Measurements from ENCODE around the gene SCD5. TPM values are rescaled to one million over a fixed set of nuclear protein-coding genes. Genes with fewer than 3 reads are reported as not detected.
A peak's percentile ranks its signal among the peaks of the same experiment; 100 is the strongest.
"Not testable (repeated sequence)": the region's sequence is repeated elsewhere in the genome, so short reads cannot be mapped to it uniquely, and the experiment has no call there.

SCD5 gene
- under 1 TPM; 0.12 to 0.35 TPM for total RNA-seq

- CTCF ChIA-PET, result interaction anchor here (0.5 kb wide), 1 partner anchor 56 kb away, joined by 3 read pairs; no protein-coding TSS in a partner anchor
- peak; percentile 31 for DNase-seq
- intact Hi-C loops (cut with micrococcal nuclease), result loop anchor here (5.0 kb wide), 1 partner anchor 336 kb away; no protein-coding TSS in a partner anchor
- peaks cover 42% of the 10 kb centered on the region for H3K27me3 Mint-ChIP-seq (ENCODE audit: low read depth)
- H3K27ac Mint-ChIP-seq, result no peak within 1 kb of the TSS
- no peaks in the 10 kb centered on the region for H3K9me3 Mint-ChIP-seq
- H3K4me1 Mint-ChIP-seq (ENCODE audit: low read depth), result peaks cover 15% of the 10 kb centered on the region
- H3K4me3 Mint-ChIP-seq, result peak within 1 kb of the TSS; percentile 73
- no peaks in the 10 kb centered on the region for H3K36me3 Mint-ChIP-seq (ENCODE audit: low read depth)
These were observed at the start of gene SCD5 for GRCh38 chr4:82798168-82799005. TSS of gene SCD5 (minus strand) at chr4:82798796. CDS start at chr4:82798537, 259 bp downstream.

GRCh38 chr4:82842593-82842992 is 44.0 kb upstream of the SCD5 start:
- no peaks in the 10 kb centered on the region for H3K4me1 Mint-ChIP-seq (ENCODE audit: low read depth)
- CTCF ChIA-PET, result interaction anchor here (0.6 to 1.5 kb wide), 4 partner anchors 15 to 470 kb away, joined by 3 to 6 read pairs (median 3); no protein-coding TSS in a partner anchor
- intact Hi-C loops (cut with micrococcal nuclease), result no loop called here

DNA sequence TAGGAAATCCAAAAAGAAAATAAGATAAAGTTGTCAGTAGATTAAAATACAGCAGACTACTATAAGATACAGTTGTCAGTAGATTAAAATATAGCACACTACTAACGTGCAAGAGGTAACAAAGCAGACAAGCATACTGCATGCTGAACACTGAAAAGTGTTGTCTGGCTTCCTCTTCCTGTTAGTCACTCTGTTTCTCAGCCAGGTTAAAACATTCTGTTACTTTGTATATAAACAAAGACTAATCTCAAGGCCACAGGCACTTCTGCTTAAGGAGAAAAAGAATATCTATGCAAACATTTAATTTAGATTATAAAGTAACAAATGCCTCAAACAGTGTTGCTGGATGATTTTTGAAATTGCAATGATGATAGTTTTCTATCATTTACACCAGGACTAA is 41.0 kb upstream of the SCD5 start:
- intact Hi-C loops (cut with micrococcal nuclease), result no loop called here
- no peaks in the 10 kb centered on the region for H3K9me3 Mint-ChIP-seq

More at GRCh38 chr4:82842593-82842992, 44.0 kb upstream of the SCD5 start:
- DNase-seq, result no peak
- H3K9me3 Mint-ChIP-seq, result no peaks in the 10 kb centered on the region
- H3K27me3 Mint-ChIP-seq (ENCODE audit: low read depth), result no peaks in the 10 kb centered on the region
- H3K4me3 Mint-ChIP-seq, result no peak overlapping the region
- H3K36me3 Mint-ChIP-seq (ENCODE audit: low read depth), result peaks cover 38% of the 10 kb centered on the region
- no peak overlapping the region for H3K27ac Mint-ChIP-seq

DNA sequence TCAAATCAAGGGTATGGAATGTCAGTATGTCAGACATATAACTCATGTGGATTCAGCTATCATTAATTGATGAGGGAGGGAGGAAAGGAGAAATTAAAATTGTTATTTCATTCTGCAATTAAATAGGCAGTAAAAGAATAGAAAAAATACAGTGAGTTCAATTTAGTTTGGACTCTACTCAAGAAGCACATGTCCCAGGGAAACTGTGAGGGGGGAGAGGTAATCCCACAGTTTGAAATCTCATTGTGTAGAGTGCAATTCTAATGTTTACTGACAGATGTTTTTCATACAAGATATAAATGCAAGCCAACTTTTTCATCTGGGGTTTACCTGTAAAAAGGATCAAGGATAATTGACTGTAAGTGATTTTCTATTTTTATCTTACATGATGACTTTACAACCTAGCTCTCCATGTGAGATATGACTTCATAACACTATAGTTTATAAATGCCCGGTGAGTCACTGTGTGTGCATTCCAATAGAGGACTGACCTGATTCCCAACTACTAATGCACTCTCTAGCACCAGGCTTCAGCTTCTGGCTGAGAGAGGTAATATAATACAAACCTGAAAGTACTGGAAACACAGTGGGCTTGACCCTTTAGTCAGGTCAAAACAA is 35.2 kb upstream of the SCD5 start:
- H3K27ac Mint-ChIP-seq, result no peak overlapping the region
- intact Hi-C loops (cut with micrococcal nuclease), result no loop called here

More for the DNA sequence above, 41.0 kb upstream of the SCD5 start:
- peaks cover 35% of the 10 kb centered on the region for H3K36me3 Mint-ChIP-seq (ENCODE audit: low read depth)
- H3K27me3 Mint-ChIP-seq (ENCODE audit: low read depth), result no peaks in the 10 kb centered on the region
- CTCF ChIA-PET, result no interaction called here
- no peak overlapping the region for H3K4me3 Mint-ChIP-seq
- H3K4me1 Mint-ChIP-seq (ENCODE audit: low read depth), result no peaks in the 10 kb centered on the region
- H3K27ac Mint-ChIP-seq, result no peak overlapping the region
- no peak for DNase-seq

DNA sequence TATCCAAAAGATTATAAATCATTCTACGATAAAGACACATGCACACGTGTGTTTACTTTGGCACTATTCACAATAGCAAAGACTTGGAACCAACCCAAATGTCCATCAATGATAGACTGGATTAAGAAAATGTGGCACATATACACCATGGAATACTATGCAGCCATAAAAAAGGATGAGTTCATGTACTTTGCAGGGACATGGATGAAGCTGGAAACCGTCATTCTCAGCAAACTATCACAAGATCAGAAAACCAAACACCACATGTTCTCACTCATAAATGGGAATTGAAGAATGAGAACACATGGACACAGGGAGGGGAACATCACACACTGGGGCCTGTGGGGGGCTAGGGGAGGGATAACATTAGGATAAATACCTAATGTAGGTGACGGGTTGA is 34.5 kb upstream of the SCD5 start:
- CTCF ChIA-PET; H3K4me1 Mint-ChIP-seq (ENCODE audit: low read depth); H3K27ac Mint-ChIP-seq; H3K27me3 Mint-ChIP-seq (ENCODE audit: low read depth); H3K9me3 Mint-ChIP-seq; H3K4me3 Mint-ChIP-seq; DNase-seq; intact Hi-C loops (cut with micrococcal nuclease): not testable (repeated sequence)
- H3K36me3 Mint-ChIP-seq (ENCODE audit: low read depth), result peaks cover 34% of the 10 kb centered on the region

More for the DNA sequence above, 35.2 kb upstream of the SCD5 start:
- H3K4me3 Mint-ChIP-seq, result no peak overlapping the region
- no peak for DNase-seq
- peaks cover 34% of the 10 kb centered on the region for H3K36me3 Mint-ChIP-seq (ENCODE audit: low read depth)
- H3K27me3 Mint-ChIP-seq (ENCODE audit: low read depth), result no peaks in the 10 kb centered on the region
- no peaks in the 10 kb centered on the region for H3K4me1 Mint-ChIP-seq (ENCODE audit: low read depth)
- H3K9me3 Mint-ChIP-seq, result peaks cover 2% of the 10 kb centered on the region
- CTCF ChIA-PET, result no interaction called here

- Mint-ChIP-seq H3K36me3 (ENCODE audit: low read depth) (peaks cover 31% of the 10 kb centered on the region), H3K27ac (no peak overlapping the region), H3K9me3 (no peaks in the 10 kb centered on the region), H3K4me3 (no peak overlapping the region), H3K4me1 (ENCODE audit: low read depth) (no peaks in the 10 kb centered on the region), H3K27me3 (ENCODE audit: low read depth) (no peaks in the 10 kb centered on the region)
- intact Hi-C loops (cut with micrococcal nuclease), result no loop called here
- CTCF ChIA-PET, result interaction anchor here (0.6 to 0.7 kb wide), 2 partner anchors 16 to 66 kb away, joined by 3 read pairs; no protein-coding TSS in a partner anchor
- no peak for DNase-seq
These were observed 26.8 kb upstream of the SCD5 start for GRCh38 chr4:82825425-82825824.

- Mint-ChIP-seq H3K9me3 (no peaks in the 10 kb centered on the region), H3K27ac (no peak overlapping the region), H3K36me3 (ENCODE audit: low read depth) (peaks cover 37% of the 10 kb centered on the region), H3K4me3 (no peak overlapping the region), H3K27me3 (ENCODE audit: low read depth) (no peaks in the 10 kb centered on the region), H3K4me1 (ENCODE audit: low read depth) (no peaks in the 10 kb centered on the region)
- CTCF ChIA-PET, result interaction anchor here (0.7 to 1.0 kb wide), 2 partner anchors 10 to 23 kb away, joined by 3 read pairs; no protein-coding TSS in a partner anchor
- no peak for DNase-seq
- intact Hi-C loops (cut with micrococcal nuclease), result no loop called here
These were observed 24.5 kb upstream of the SCD5 start for GRCh38 chr4:82823062-82823461.

- DNase-seq, result no peak
- CTCF ChIA-PET, result no interaction called here
- Mint-ChIP-seq H3K36me3 (ENCODE audit: low read depth) (peaks cover 35% of the 10 kb centered on the region), H3K4me3 (no peak overlapping the region), H3K9me3 (no peaks in the 10 kb centered on the region), H3K27me3 (ENCODE audit: low read depth) (no peaks in the 10 kb centered on the region), H3K27ac (no peak overlapping the region), H3K4me1 (ENCODE audit: low read depth) (no peaks in the 10 kb centered on the region)
- intact Hi-C loops (cut with micrococcal nuclease), result no loop called here
These were observed 22.1 kb upstream of the SCD5 start for GRCh38 chr4:82820689-82821088.

- intact Hi-C loops (cut with micrococcal nuclease), result no loop called here
- H3K4me1 Mint-ChIP-seq (ENCODE audit: low read depth), result no peaks in the 10 kb centered on the region
- H3K36me3 Mint-ChIP-seq (ENCODE audit: low read depth), result peaks cover 30% of the 10 kb centered on the region
- no peak overlapping the region for H3K27ac Mint-ChIP-seq
- H3K27me3 Mint-ChIP-seq (ENCODE audit: low read depth), result no peaks in the 10 kb centered on the region
- H3K9me3 Mint-ChIP-seq, result no peaks in the 10 kb centered on the region
- H3K4me3 Mint-ChIP-seq, result no peak overlapping the region
- DNase-seq, result no peak
- CTCF ChIA-PET, result interaction anchor here (0.7 to 1.2 kb wide), 2 partner anchors 80 to 343 kb away, joined by 3 read pairs; no protein-coding TSS in a partner anchor
These were observed 20.4 kb upstream of the SCD5 start for GRCh38 chr4:82818664-82819662.

DNA sequence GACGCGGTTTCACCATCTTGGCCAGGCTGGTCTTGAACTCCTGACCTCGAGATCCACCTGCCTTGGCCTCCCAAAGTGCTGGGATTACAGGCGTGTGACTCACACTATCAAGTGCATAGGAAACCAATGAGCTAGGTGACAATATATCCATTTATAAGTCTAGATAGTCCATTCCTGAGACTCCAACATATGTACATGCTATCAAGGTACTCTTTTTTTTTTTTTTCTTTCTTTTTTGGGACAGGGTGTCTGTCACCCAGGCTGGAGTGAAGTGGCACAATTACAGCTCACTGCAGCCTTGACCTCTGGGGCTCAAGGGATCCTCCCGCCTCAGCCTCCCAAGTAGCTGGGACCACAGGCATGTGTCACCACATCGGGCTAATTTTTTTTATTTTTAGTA is 18.3 kb upstream of the SCD5 start:
- H3K36me3 Mint-ChIP-seq (ENCODE audit: low read depth), result peaks cover 22% of the 10 kb centered on the region
- DNase-seq; H3K4me1 Mint-ChIP-seq (ENCODE audit: low read depth); H3K27me3 Mint-ChIP-seq (ENCODE audit: low read depth); H3K27ac Mint-ChIP-seq; H3K4me3 Mint-ChIP-seq; CTCF ChIA-PET; H3K9me3 Mint-ChIP-seq; intact Hi-C loops (cut with micrococcal nuclease): not testable (repeated sequence)

- Mint-ChIP-seq H3K4me3 (no peak overlapping the region), H3K27ac (no peak overlapping the region), H3K9me3 (no peaks in the 10 kb centered on the region), H3K36me3 (ENCODE audit: low read depth) (peaks cover 9% of the 10 kb centered on the region), H3K27me3 (ENCODE audit: low read depth) (no peaks in the 10 kb centered on the region), H3K4me1 (ENCODE audit: low read depth) (no peaks in the 10 kb centered on the region)
- CTCF ChIA-PET, result interaction anchor here (0.6 kb wide), 1 partner anchor 292 kb away, joined by 3 read pairs; no protein-coding TSS in a partner anchor
- DNase-seq, result no peak
- intact Hi-C loops (cut with micrococcal nuclease), result no loop called here
These were observed 15.4 kb upstream of the SCD5 start for GRCh38 chr4:82814034-82814433.

Measured in activated naive CD4-positive, alpha-beta T cell treated with anti-CD3 and anti-CD28 coated beads for 36 hours (primary cell).